Measurements from ENCODE around the gene ATG12. TPM values are rescaled to one million over a fixed set of nuclear protein-coding genes. Genes with fewer than 3 reads are reported as not detected.
"Not testable (repeated sequence)": the region's sequence is repeated elsewhere in the genome, so short reads cannot be mapped to it uniquely, and the experiment has no call there.

The ATG12 gene
- total RNA-seq (10 to 100 TPM; 47.9 to 84.9 (median 60.0) TPM), polyA plus RNA-seq (100 to 1,000 TPM in 1 of 2 donors, 10 to 100 TPM in 1; 99.8 to 141 TPM), total RNA-seq (62.3 reads per million, percentile 76 among the genes with 10 or more reads in this experiment)

- Histone ChIP-seq H3K27ac (ENCODE audit: low read depth, low read length) (peak within 1 kb of the TSS; percentile 83), H3K4me1 (ENCODE audit: control insufficient read depth in 2 of 2, insufficient read depth in 2 of 2, low read length in 2 of 2) (peaks cover 36 to 37% of the 10 kb centered on the region in 2 donors), H3K27me3 (ENCODE audit: control insufficient read depth in 2 of 2, insufficient read depth in 2 of 2, low read length in 2 of 2) (no peaks in the 10 kb centered on the region), H3K4me3 (ENCODE audit: low read length) (peak within 1 kb of the TSS; percentile 81), H3K9me3 (ENCODE audit: control insufficient read depth in 2 of 3, low read length in 3 of 3) (no peaks in the 10 kb centered on the region), H3K36me3 (ENCODE audit: control insufficient read depth in 2 of 3, insufficient read depth in 3 of 3, low read length in 3 of 3) (peaks cover 0 to 12% (median 7%) of the 10 kb centered on the region in 3 experiments)
- H3K36me3 Mint-ChIP-seq: peaks cover 0 to 18% (median 3%) of the 10 kb centered on the region in 5 donors
- no peaks in the 10 kb centered on the region for H3K9me3 Mint-ChIP-seq
- ATAC-seq: peak; percentile 92
- H3K27me3 Mint-ChIP-seq: peaks cover 0 to 7% (median 0%) of the 10 kb centered on the region in 5 donors
- peaks cover 34 to 83% (median 61%) of the 10 kb centered on the region in 7 donors for H3K4me1 Mint-ChIP-seq
- intact Hi-C loops (cut with micrococcal nuclease): loop anchor here (1.0 to 5.0 kb wide), 13 partner anchors 10 to 671 kb away; partner anchors contain the start of genes CCDC112 (in 2 of the 2), COMMD10 (in 2 of the 2), FEM1C (in 2 of the 2) and TMED7 (in 2 of the 2)
- DNase-seq: peak; percentile 89 to 96 (median 94)
- ChIA-PET POLR2A (interaction anchor here (0.6 to 1.8 kb wide), 16 partner anchors 10 to 545 kb away, joined by 3 to 8 read pairs (median 5); partner anchors contain the start of genes CCDC112, COMMD10, FEM1C and TICAM2), CTCF (interaction anchor here (0.6 to 1.7 kb wide), 2 partner anchors 11 to 268 kb away, joined by 3 to 5 read pairs; no protein-coding TSS in a partner anchor)
- peak within 1 kb of the TSS; percentile 97 to 100 (median 99) for H3K27ac Mint-ChIP-seq
- peak within 1 kb of the TSS; percentile 97 to 100 (median 99) for H3K4me3 Mint-ChIP-seq
These were observed at the start of gene ATG12, which contains the start of gene AP3S1 for GRCh38 chr5:115841382-115842088. ATG12 (minus strand) TSS chr5:115841565; CDS start chr5:115841552, 13 bp downstream. AP3S1 (plus strand) TSS chr5:115841935; CDS start chr5:115842038, 103 bp downstream.

GRCh38 chr5:115888027-115888426 is 46.7 kb upstream of the ATG12 start:
- no peaks in the 10 kb centered on the region for H3K27me3 Mint-ChIP-seq
- ChIA-PET POLR2A (no interaction called here), CTCF (no interaction called here)
- peaks cover 0 to 42% (median 18%) of the 10 kb centered on the region in 5 donors for H3K36me3 Mint-ChIP-seq
- no peaks in the 10 kb centered on the region for H3K9me3 ChIP-seq (ENCODE audit: control insufficient read depth in 2 of 3, low read length in 3 of 3)
- H3K9me3 Mint-ChIP-seq: no peaks in the 10 kb centered on the region
- DNase-seq: no peak
- no peaks in the 10 kb centered on the region for H3K27me3 ChIP-seq (ENCODE audit: control insufficient read depth in 2 of 2, insufficient read depth in 2 of 2, low read length in 2 of 2)
- ATAC-seq: no peak
- no peak overlapping the region for H3K4me3 Mint-ChIP-seq
- H3K4me3 ChIP-seq (ENCODE audit: low read length): no peak overlapping the region
- H3K4me1 ChIP-seq (ENCODE audit: control insufficient read depth in 2 of 2, insufficient read depth in 2 of 2, low read length in 2 of 2): no peaks in the 10 kb centered on the region
- intact Hi-C loops (cut with micrococcal nuclease): loop anchor here in 1 of 2 donors (5.0 kb wide), 1 partner anchor 179 kb away; no protein-coding TSS in a partner anchor
- H3K27ac ChIP-seq (ENCODE audit: low read depth, low read length): no peak overlapping the region
- no peak overlapping the region for H3K27ac Mint-ChIP-seq
- H3K36me3 ChIP-seq (ENCODE audit: control insufficient read depth in 2 of 3, insufficient read depth in 3 of 3, low read length in 3 of 3): no peaks in the 10 kb centered on the region
- peaks cover 0 to 10% (median 0%) of the 10 kb centered on the region in 7 donors for H3K4me1 Mint-ChIP-seq

GRCh38 chr5:115885208-115885607 is 43.8 kb upstream of the ATG12 start:
- peaks cover 0 to 10% (median 0%) of the 10 kb centered on the region in 7 donors for H3K4me1 Mint-ChIP-seq
- H3K27ac ChIP-seq (ENCODE audit: low read depth, low read length); H3K27me3 ChIP-seq (ENCODE audit: control insufficient read depth in 2 of 2, insufficient read depth in 2 of 2, low read length in 2 of 2); H3K9me3 ChIP-seq (ENCODE audit: control insufficient read depth in 2 of 3, low read length in 3 of 3); H3K36me3 ChIP-seq (ENCODE audit: control insufficient read depth in 2 of 3, insufficient read depth in 3 of 3, low read length in 3 of 3); DNase-seq; CTCF ChIA-PET; H3K4me3 Mint-ChIP-seq; POLR2A ChIA-PET; H3K27ac Mint-ChIP-seq; H3K4me1 ChIP-seq (ENCODE audit: control insufficient read depth in 2 of 2, insufficient read depth in 2 of 2, low read length in 2 of 2); H3K4me3 ChIP-seq (ENCODE audit: low read length); H3K27me3 Mint-ChIP-seq; ATAC-seq: not testable (repeated sequence)
- intact Hi-C loops (cut with micrococcal nuclease): loop anchor here in 1 of 2 donors (5.0 kb wide), 1 partner anchor 182 kb away; no protein-coding TSS in a partner anchor
- H3K9me3 Mint-ChIP-seq: peaks cover 0 to 19% (median 4%) of the 10 kb centered on the region in 11 donors
- peaks cover 6 to 49% (median 35%) of the 10 kb centered on the region in 5 donors for H3K36me3 Mint-ChIP-seq

- H3K9me3 ChIP-seq (ENCODE audit: control insufficient read depth in 2 of 3, low read length in 3 of 3): no peaks in the 10 kb centered on the region
- no peaks in the 10 kb centered on the region for H3K4me1 ChIP-seq (ENCODE audit: control insufficient read depth in 2 of 2, insufficient read depth in 2 of 2, low read length in 2 of 2)
- ATAC-seq (no peak), DNase-seq (no peak)
- H3K36me3 Mint-ChIP-seq: peaks cover 9 to 54% (median 41%) of the 10 kb centered on the region in 5 donors
- H3K36me3 ChIP-seq (ENCODE audit: control insufficient read depth in 2 of 3, insufficient read depth in 3 of 3, low read length in 3 of 3): peaks cover 0 to 4% (median 0%) of the 10 kb centered on the region in 3 experiments
- no peak overlapping the region for H3K4me3 ChIP-seq (ENCODE audit: low read length)
- H3K9me3 Mint-ChIP-seq: peaks cover 0 to 21% (median 6%) of the 10 kb centered on the region in 11 donors
- intact Hi-C loops (cut with micrococcal nuclease): loop anchor here in 1 of 2 donors (5.0 kb wide), 1 partner anchor 183 kb away; no protein-coding TSS in a partner anchor
- no peaks in the 10 kb centered on the region for H3K27me3 Mint-ChIP-seq
- ChIA-PET CTCF (no interaction called here), POLR2A (no interaction called here)
- no peak overlapping the region for H3K27ac Mint-ChIP-seq
- H3K27ac ChIP-seq (ENCODE audit: low read depth, low read length): no peak overlapping the region
- H3K4me1 Mint-ChIP-seq: peaks cover 0 to 10% (median 0%) of the 10 kb centered on the region in 7 donors
- no peak overlapping the region for H3K4me3 Mint-ChIP-seq
- no peaks in the 10 kb centered on the region for H3K27me3 ChIP-seq (ENCODE audit: control insufficient read depth in 2 of 2, insufficient read depth in 2 of 2, low read length in 2 of 2)
These were observed 43.3 kb upstream of the ATG12 start for GRCh38 chr5:115884704-115885103.

GRCh38 chr5:115882434-115882833 is 41.1 kb upstream of the ATG12 start:
- intact Hi-C loops (cut with micrococcal nuclease); H3K27me3 Mint-ChIP-seq; H3K4me1 ChIP-seq (ENCODE audit: control insufficient read depth in 2 of 2, insufficient read depth in 2 of 2, low read length in 2 of 2); H3K36me3 ChIP-seq (ENCODE audit: control insufficient read depth in 2 of 3, insufficient read depth in 3 of 3, low read length in 3 of 3); DNase-seq; ATAC-seq; CTCF ChIA-PET; H3K27ac ChIP-seq (ENCODE audit: low read depth, low read length); H3K9me3 ChIP-seq (ENCODE audit: control insufficient read depth in 2 of 3, low read length in 3 of 3); H3K4me3 ChIP-seq (ENCODE audit: low read length); H3K27ac Mint-ChIP-seq; H3K4me3 Mint-ChIP-seq; H3K27me3 ChIP-seq (ENCODE audit: control insufficient read depth in 2 of 2, insufficient read depth in 2 of 2, low read length in 2 of 2): not testable (repeated sequence)
- Mint-ChIP-seq H3K36me3 (peaks cover 16 to 70% (median 61%) of the 10 kb centered on the region in 5 donors), H3K9me3 (peaks cover 0 to 21% (median 8%) of the 10 kb centered on the region in 11 donors), H3K4me1 (peaks cover 0 to 10% (median 6%) of the 10 kb centered on the region in 7 donors)
- POLR2A ChIA-PET: interaction anchor here (0.6 kb wide), 1 partner anchor 578 kb away, joined by 5 read pairs; no protein-coding TSS in a partner anchor

- H3K27ac ChIP-seq (ENCODE audit: low read depth, low read length); H3K4me3 Mint-ChIP-seq; H3K9me3 ChIP-seq (ENCODE audit: control insufficient read depth in 2 of 3, low read length in 3 of 3); H3K27me3 ChIP-seq (ENCODE audit: control insufficient read depth in 2 of 2, insufficient read depth in 2 of 2, low read length in 2 of 2); H3K27me3 Mint-ChIP-seq; H3K4me1 ChIP-seq (ENCODE audit: control insufficient read depth in 2 of 2, insufficient read depth in 2 of 2, low read length in 2 of 2); POLR2A ChIA-PET; H3K36me3 ChIP-seq (ENCODE audit: control insufficient read depth in 2 of 3, insufficient read depth in 3 of 3, low read length in 3 of 3); H3K4me1 Mint-ChIP-seq; ATAC-seq; intact Hi-C loops (cut with micrococcal nuclease); CTCF ChIA-PET; H3K4me3 ChIP-seq (ENCODE audit: low read length); H3K27ac Mint-ChIP-seq; DNase-seq: not testable (repeated sequence)
- Mint-ChIP-seq H3K9me3 (peaks cover 0 to 19% (median 8%) of the 10 kb centered on the region in 11 donors), H3K36me3 (peaks cover 20 to 85% (median 77%) of the 10 kb centered on the region in 5 donors)
These were observed 36.0 kb upstream of the ATG12 start for GRCh38 chr5:115877342-115877741.
